Activated T-cell treated with anti-CD3 and anti-CD28 coated beads, Interleukin-2, amount 50 U/mL, for 1 hour (primary cell): ENCODE data around the gene PLD5.
"Not testable (repeated sequence)": the region's sequence is repeated elsewhere in the genome, so short reads cannot be mapped to it uniquely, and the experiment has no call there.

ENCODE experiments used
- DNase-seq: peaks from one replicate; pipeline ENCODE4 v3.0.0-alpha.2; 2020

The PLD5 gene

GRCh38 chr1:242412921-242413320 lies 111.6 kb downstream of the PLD5 start:
- DNase-seq = no peak

GRCh38 chr1:242411901-242412300 lies 112.6 kb downstream of the PLD5 start:
- no peak for DNase-seq

GRCh38 chr1:242405947-242406346 lies 118.5 kb downstream of the PLD5 start:
- DNase-seq = no peak

GRCh38 chr1:242404296-242404695 lies 120.2 kb downstream of the PLD5 start:
- DNase-seq = no peak

DNA sequence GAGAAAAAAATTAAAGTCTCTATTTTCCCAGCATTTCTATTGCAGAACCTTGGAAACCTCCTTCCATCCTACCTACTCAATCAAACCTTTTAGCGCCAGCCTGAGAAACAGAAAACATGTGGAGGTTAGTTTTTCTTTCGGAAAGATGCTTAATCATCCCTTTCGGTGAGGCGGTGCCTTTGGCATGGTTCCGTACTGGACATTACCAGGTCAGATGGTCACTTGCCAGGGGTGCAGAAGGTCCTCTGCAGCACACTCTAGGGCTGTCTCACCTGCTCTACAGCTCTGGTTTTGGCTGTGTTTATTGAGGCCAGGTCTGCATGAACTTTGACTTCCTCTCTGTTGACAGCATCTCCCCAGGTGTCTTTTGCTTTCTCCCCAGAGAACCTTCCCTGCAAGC lies 121.5 kb downstream of the PLD5 start:
- no peak for DNase-seq

- DNase-seq = no peak
These were observed 122.6 kb downstream of the PLD5 start for GRCh38 chr1:242401937-242402336.

DNA sequence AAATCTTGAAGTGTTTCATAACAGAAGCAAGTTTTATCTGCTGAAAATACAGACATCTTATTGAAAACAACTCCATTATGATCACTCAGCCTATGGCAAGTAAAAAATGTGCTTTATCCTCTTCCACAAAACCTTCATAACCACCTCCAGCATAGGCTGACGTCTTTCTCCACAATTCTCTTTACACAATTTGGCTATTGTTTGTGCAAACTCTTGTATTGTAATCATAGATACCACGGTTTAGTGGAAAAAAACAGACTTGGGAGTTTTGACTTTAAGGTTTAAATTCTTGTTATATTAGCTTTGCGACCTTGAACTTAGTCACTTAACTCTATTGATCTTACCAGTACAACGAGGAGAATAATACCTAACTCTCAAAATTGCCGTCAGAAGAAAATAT lies 126.1 kb downstream of the PLD5 start:
- no peak for DNase-seq

- DNase-seq = no peak
These were observed 132.6 kb downstream of the PLD5 start for GRCh38 chr1:242391896-242392295.

GRCh38 chr1:242376121-242376520 lies 148.4 kb downstream of the PLD5 start:
- DNase-seq = not testable (repeated sequence)

- DNase-seq = not testable (repeated sequence)
These were observed 174.1 kb downstream of the PLD5 start for GRCh38 chr1:242350446-242350845.

- no peak for DNase-seq
These were observed 174.9 kb downstream of the PLD5 start for GRCh38 chr1:242349636-242350035.

- not testable (repeated sequence) for DNase-seq
These were observed 193.6 kb downstream of the PLD5 start for GRCh38 chr1:242330865-242331264.

DNA sequence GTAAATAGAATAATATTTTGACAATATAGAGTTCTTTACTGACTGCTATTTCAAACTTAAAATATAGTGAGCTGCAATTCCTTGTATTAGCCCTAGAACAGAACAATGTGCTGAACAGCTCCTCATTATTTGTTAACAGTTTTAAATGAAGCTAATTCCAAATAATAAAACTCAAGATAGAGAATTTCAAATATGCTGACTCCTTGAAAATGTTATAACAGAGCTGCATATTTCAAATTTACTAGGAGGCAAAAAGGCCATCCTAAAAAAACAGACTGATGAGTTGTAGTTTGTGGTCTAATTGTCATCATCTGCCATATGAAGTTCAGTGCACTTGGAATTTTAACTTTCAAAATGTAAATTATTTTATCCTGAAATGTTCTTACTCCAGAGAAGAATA lies 197.1 kb downstream of the PLD5 start:
- DNase-seq = not testable (repeated sequence)

- not testable (repeated sequence) for DNase-seq
These were observed 202.5 kb downstream of the PLD5 start for GRCh38 chr1:242321981-242322380.

DNA sequence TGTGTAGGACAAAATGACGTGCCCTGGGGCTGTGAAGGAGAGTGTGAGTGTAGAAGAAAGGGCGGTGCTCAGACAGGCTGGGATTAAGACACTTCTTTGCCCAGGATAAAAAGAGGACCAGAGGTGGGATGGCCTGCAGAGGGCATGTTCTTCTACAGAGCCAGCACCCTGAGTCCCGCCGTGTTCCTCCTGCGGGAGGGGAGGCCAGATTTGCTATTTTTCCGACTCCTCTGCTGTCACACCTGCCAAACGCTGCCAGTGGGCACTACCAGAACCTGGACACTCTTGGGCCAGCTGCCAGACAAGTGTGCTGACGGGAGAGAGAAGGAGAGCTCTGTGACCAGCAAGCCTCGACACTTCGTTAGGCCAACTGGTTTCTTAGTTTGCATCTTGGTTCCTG lies 206.4 kb downstream of the PLD5 start:
- no peak for DNase-seq

DNA sequence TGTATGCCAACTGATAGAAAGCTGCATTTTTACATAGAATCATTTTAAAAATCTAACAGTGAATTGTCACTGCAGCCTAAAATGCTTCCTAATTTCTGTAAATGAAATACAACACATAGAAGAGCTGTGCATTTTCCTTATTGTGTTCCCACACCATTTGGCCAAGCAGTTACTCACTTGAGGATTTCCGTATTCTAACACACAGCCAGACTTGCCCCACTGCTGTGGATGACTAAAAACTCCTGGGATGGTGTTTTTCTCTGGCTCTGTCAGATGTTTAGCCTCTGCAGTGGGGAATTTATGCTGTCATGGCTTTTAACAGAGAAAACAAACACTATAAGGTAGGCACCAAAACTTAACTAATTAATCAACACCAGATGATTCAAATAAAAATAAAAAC lies 209.6 kb downstream of the PLD5 start:
- DNase-seq = not testable (repeated sequence)

DNA sequence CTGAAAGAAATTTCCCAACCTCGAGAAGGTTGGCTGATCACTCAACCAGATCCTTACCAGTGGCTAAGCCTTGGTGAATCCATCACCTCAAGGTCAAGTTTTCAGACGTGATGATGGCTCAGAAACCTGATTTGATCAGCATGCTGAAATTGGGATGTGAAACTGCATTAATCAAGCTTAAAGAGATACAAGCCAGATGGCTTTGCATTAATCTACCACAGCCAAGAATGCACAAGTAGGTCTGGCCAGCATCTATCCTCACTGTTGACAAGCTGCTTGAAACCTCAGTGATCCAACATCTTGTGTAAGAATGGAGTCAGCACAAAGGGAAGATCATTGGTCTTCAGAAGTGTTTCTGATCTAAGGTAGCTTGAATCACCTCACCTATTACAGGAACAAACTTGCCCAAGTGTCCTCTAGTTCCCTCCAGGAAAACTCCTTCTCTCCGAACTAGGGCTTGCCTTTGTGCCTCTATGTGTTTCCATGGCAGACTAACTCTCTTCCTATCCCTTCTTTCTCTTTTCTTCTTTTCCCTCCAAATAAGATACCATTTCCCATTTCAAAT lies 210.3 kb downstream of the PLD5 start:
- DNase-seq = not testable (repeated sequence)

- not testable (repeated sequence) for DNase-seq
These were observed 215.8 kb downstream of the PLD5 start for GRCh38 chr1:242308681-242309080.

DNA sequence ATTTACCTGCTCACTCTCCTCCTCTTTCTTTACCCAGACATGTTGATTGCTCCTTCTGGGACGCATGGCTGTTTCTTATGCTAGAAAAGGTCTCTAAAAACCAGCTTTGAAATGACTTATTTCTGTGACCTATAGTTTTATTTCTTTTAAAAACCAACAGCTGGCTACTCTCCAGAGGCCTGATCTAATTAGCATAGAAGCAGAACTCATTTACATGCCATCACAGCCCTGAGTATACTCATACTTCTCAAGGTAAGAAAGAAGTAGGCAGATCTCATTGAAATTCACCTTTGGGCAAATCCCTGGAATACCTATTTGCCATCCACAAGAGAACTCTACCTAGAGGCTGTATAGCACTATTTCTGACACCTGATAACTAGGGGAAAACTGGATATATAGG lies 230.7 kb downstream of the PLD5 start:
- not testable (repeated sequence) for DNase-seq

DNA sequence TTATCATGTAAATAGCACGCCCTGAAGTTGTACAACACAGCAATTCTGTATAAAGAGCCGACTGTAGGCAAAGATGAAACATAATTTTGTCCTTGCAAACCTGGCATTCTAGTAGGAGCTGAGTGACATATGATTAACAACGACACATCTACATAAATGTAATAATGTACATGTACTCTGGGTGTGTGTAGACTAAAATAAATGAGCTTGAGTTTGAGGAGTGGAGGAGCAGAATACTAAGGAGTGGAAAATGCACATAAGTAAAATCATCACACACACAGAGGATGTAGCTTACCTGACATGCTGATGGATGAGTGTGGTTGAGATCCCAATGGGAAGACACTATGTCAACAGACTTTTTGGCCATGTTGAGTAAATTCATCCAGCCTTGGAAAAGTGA lies 236.4 kb downstream of the PLD5 start:
- not testable (repeated sequence) for DNase-seq

GRCh38 chr1:242282758-242283485 lies 241.6 kb downstream of the PLD5 start:
- not testable (repeated sequence) for DNase-seq

GRCh38 chr1:242278406-242278805 lies 246.1 kb downstream of the PLD5 start:
- DNase-seq = not testable (repeated sequence)

- not testable (repeated sequence) for DNase-seq
These were observed 247.7 kb downstream of the PLD5 start for GRCh38 chr1:242276769-242277168.

GRCh38 chr1:242267004-242267403 lies 257.5 kb downstream of the PLD5 start:
- not testable (repeated sequence) for DNase-seq

DNA sequence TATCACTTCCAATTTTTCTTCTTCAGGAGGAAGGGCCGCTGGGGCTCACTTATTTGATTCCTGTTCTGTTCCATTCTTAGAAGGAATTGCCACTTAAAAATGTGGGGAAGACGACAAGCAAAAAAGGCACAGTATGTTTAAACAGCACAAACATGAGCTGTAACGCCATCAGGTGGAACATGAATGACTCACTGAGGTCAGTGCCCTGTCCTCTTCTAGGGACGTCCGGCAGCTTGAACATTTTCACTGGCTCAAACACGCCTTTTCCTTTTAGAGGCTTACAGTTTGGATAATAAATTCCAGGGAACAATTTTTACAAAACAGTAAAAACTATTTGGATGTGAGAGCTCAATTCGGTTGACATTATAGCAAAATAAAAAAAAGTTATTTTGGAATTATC lies 260.1 kb downstream of the PLD5 start:
- not testable (repeated sequence) for DNase-seq
